ENCODE data around the gene DMD.

DMD gene

GRCh38 chrX:33171041-33171440, 40.3 kb downstream of the DMD start:
- no peaks in the 10 kb centered on the region for H3K36me3 ChIP-seq (replicated peaks; ENCODE audit: insufficient read depth, low read length)
- DNase-seq = no peak
- no peaks in the 10 kb centered on the region for H3K9me3 ChIP-seq (replicated peaks; ENCODE audit: insufficient read depth, low read length)
- H3K4me1 ChIP-seq (ENCODE audit: low read length) = no peaks in the 10 kb centered on the region
- no peak overlapping the region for H3K27ac ChIP-seq (ENCODE audit: low read length)
- no peak overlapping the region for H3K4me3 ChIP-seq (ENCODE audit: low read length)
- no peak overlapping the region for H2AFZ ChIP-seq (ENCODE audit: low read length)
- H3F3A ChIP-seq (ENCODE audit: insufficient read depth, low read length) = no peaks in the 10 kb centered on the region
- H3K4me2 ChIP-seq (ENCODE audit: low read depth, low read length) = no peak overlapping the region
- TF ChIP-seq EZH2 (optimal IDR thresholded peaks at IDR 0.05; ENCODE audit: low read depth, low read length) = no peak
- no peak for TF ChIP-seq CTCF (IDR thresholded peaks at IDR 0.05; ENCODE audit: low read length)
- no peak for TF ChIP-seq EZH2phosphoT487 (IDR thresholded peaks at IDR 0.05; ENCODE audit: low read length)
- H3K9me2 ChIP-seq (replicated peaks; ENCODE audit: insufficient read depth, low read length) = no peaks in the 10 kb centered on the region
- no peaks in the 10 kb centered on the region for H3K79me2 ChIP-seq (ENCODE audit: low read length)
- H3K27me3 ChIP-seq (replicated peaks; ENCODE audit: insufficient read depth, low read length) = no peaks in the 10 kb centered on the region
- H3K9ac ChIP-seq (ENCODE audit: low read length) = no peak overlapping the region
- H4K20me1 ChIP-seq (ENCODE audit: insufficient read depth, low read length) = no peaks in the 10 kb centered on the region

GRCh38 chrX:33161829-33162228, 49.5 kb downstream of the DMD start:
- H3K9me2 ChIP-seq (replicated peaks; ENCODE audit: insufficient read depth, low read length) = no peaks in the 10 kb centered on the region
- no peaks in the 10 kb centered on the region for H3K27me3 ChIP-seq (replicated peaks; ENCODE audit: insufficient read depth, low read length)
- no peaks in the 10 kb centered on the region for H3F3A ChIP-seq (ENCODE audit: insufficient read depth, low read length)
- no peaks in the 10 kb centered on the region for H3K4me1 ChIP-seq (ENCODE audit: low read length)
- no peaks in the 10 kb centered on the region for H3K79me2 ChIP-seq (ENCODE audit: low read length)
- H3K9ac ChIP-seq (ENCODE audit: low read length) = no peak overlapping the region
- no peak overlapping the region for H3K27ac ChIP-seq (ENCODE audit: low read length)
- no peak overlapping the region for H3K4me3 ChIP-seq (ENCODE audit: low read length)
- H3K9me3 ChIP-seq (replicated peaks; ENCODE audit: insufficient read depth, low read length) = no peaks in the 10 kb centered on the region
- TF ChIP-seq CTCF (IDR thresholded peaks at IDR 0.05; ENCODE audit: low read length) (no peak), EZH2 (optimal IDR thresholded peaks at IDR 0.05; ENCODE audit: low read depth, low read length) (no peak), EZH2phosphoT487 (IDR thresholded peaks at IDR 0.05; ENCODE audit: low read length) (no peak)
- no peak overlapping the region for H2AFZ ChIP-seq (ENCODE audit: low read length)
- H3K4me2 ChIP-seq (ENCODE audit: low read depth, low read length) = no peak overlapping the region
- H4K20me1 ChIP-seq (ENCODE audit: insufficient read depth, low read length) = no peaks in the 10 kb centered on the region
- DNase-seq = no peak
- no peaks in the 10 kb centered on the region for H3K36me3 ChIP-seq (replicated peaks; ENCODE audit: insufficient read depth, low read length)

- DNase-seq = no peak
- Histone ChIP-seq H3K4me3 (ENCODE audit: low read length) (no peak overlapping the region), H3K4me1 (ENCODE audit: low read length) (no peaks in the 10 kb centered on the region), H3K9me2 (replicated peaks; ENCODE audit: insufficient read depth, low read length) (no peaks in the 10 kb centered on the region), H2AFZ (ENCODE audit: low read length) (no peak overlapping the region), H4K20me1 (ENCODE audit: insufficient read depth, low read length) (no peaks in the 10 kb centered on the region), H3K36me3 (replicated peaks; ENCODE audit: insufficient read depth, low read length) (no peaks in the 10 kb centered on the region), H3K79me2 (ENCODE audit: low read length) (no peaks in the 10 kb centered on the region), H3K27me3 (replicated peaks; ENCODE audit: insufficient read depth, low read length) (no peaks in the 10 kb centered on the region), H3K4me2 (ENCODE audit: low read depth, low read length) (no peak overlapping the region), H3K9me3 (replicated peaks; ENCODE audit: insufficient read depth, low read length) (no peaks in the 10 kb centered on the region), H3F3A (ENCODE audit: insufficient read depth, low read length) (no peaks in the 10 kb centered on the region), H3K9ac (ENCODE audit: low read length) (no peak overlapping the region), H3K27ac (ENCODE audit: low read length) (no peak overlapping the region)
- TF ChIP-seq CTCF (IDR thresholded peaks at IDR 0.05; ENCODE audit: low read length) (no peak), EZH2 (optimal IDR thresholded peaks at IDR 0.05; ENCODE audit: low read depth, low read length) (no peak), EZH2phosphoT487 (IDR thresholded peaks at IDR 0.05; ENCODE audit: low read length) (no peak)
Observed at GRCh38 chrX:33160273-33160672, 51.1 kb downstream of the DMD start.

Measured in MM.1S (cell line).